Trophoblast cell (in vitro differentiated cells and primary cell): Measurements from ENCODE around the gene RAB3C.

Source experiments
- DNase-seq, 2 donors: peaks; one replicate each; pipeline ENCODE4 v3.0.0-alpha.2; 2016
- H2AFZ ChIP-seq: 2 replicates; pipeline ENCODE4 v1.6.1; 2013; ENCODE audit warnings: low read length, moderate library complexity, mild to moderate bottlenecking; ENCODE audit not compliant: insufficient read depth, poor library complexity
- H2AK5ac ChIP-seq: 2 replicates; pipeline ENCODE4 v1.6.1; 2013; ENCODE audit warnings: mild to moderate bottlenecking, low read length
- H2BK120ac ChIP-seq: 2 replicates; pipeline ENCODE4 v1.6.1; 2013; ENCODE audit warnings: low read length, mild to moderate bottlenecking, moderate library complexity; ENCODE audit not compliant: insufficient read depth, poor library complexity
- H2BK12ac ChIP-seq: 2 replicates; pipeline ENCODE4 v1.6.1; 2013; ENCODE audit warnings: mild to moderate bottlenecking, low read length, moderate library complexity
- H2BK5ac ChIP-seq: 2 replicates; pipeline ENCODE4 v1.6.1; 2013; ENCODE audit warnings: low read length, low read depth, moderate library complexity, mild to moderate bottlenecking; ENCODE audit not compliant: poor library complexity
- H3K14ac ChIP-seq: 2 replicates; pipeline ENCODE4 v1.6.1; 2013; ENCODE audit warnings: mild to moderate bottlenecking, low read length
- H3K18ac ChIP-seq: 2 replicates; pipeline ENCODE4 v1.6.1; 2013; ENCODE audit warnings: mild to moderate bottlenecking, low read length
- H3K23ac ChIP-seq: 2 replicates; pipeline ENCODE4 v1.6.1; 2013; ENCODE audit warnings: low read length
- H3K27ac ChIP-seq: 2 replicates; pipeline ENCODE4 v1.5.1; 2013; ENCODE audit warnings: low read depth, mild to moderate bottlenecking, inconsistent platforms, low read length, moderate library complexity
- H3K27me3 ChIP-seq: 2 replicates; pipeline ENCODE4 v1.6.1; 2013; ENCODE audit warnings: inconsistent platforms, mild to moderate bottlenecking, low read length, moderate library complexity; ENCODE audit not compliant: insufficient read depth
- H3K36me3 ChIP-seq, 2 experiments: 1 replicate in 1 of 2; 2 replicates in 1 of 2; pipeline ENCODE4 v1.6.1; 2013; ENCODE audit warnings: low read length in 2 of 2, mild to moderate bottlenecking in 2 of 2, moderate library complexity in 1 of 2; ENCODE audit not compliant: insufficient read depth in 2 of 2, control insufficient read depth in 1 of 2
- H3K4ac ChIP-seq: 2 replicates; pipeline ENCODE4 v1.6.1; 2013; ENCODE audit warnings: low read depth, mild to moderate bottlenecking, low read length, moderate library complexity
- H3K4me1 ChIP-seq, 2 experiments: 1 replicate in 1 of 2; 2 replicates in 1 of 2; pipeline ENCODE4 v1.6.1; 2013; ENCODE audit warnings: low read length in 2 of 2, mild to moderate bottlenecking in 2 of 2, moderate library complexity in 1 of 2; ENCODE audit not compliant: insufficient read depth in 2 of 2, control insufficient read depth in 1 of 2
- H3K4me2 ChIP-seq: 2 replicates; pipeline ENCODE4 v1.6.1; 2013; ENCODE audit warnings: inconsistent platforms, mild to moderate bottlenecking, low read length, moderate library complexity
- H3K4me3 ChIP-seq: 2 replicates; pipeline ENCODE4 v1.5.1; 2013; ENCODE audit warnings: mild to moderate bottlenecking, low read depth, low read length, inconsistent platforms
- H3K79me1 ChIP-seq: one replicate; pipeline ENCODE4 v1.6.1; 2013; ENCODE audit warnings: low read length
- H3K79me2 ChIP-seq: 2 replicates; pipeline ENCODE4 v1.6.1; 2013; ENCODE audit warnings: low read length, mild to moderate bottlenecking; ENCODE audit not compliant: control insufficient read depth, insufficient read depth, poor library complexity
- H3K9ac ChIP-seq: 2 replicates; pipeline ENCODE4 v1.6.1; 2013; ENCODE audit warnings: mild to moderate bottlenecking, low read length
- H3K9me3 ChIP-seq: 2 replicates; pipeline ENCODE4 v1.6.1; 2013; ENCODE audit warnings: low read depth, mild to moderate bottlenecking, control low read depth, inconsistent platforms, low read length; ENCODE audit not compliant: insufficient read depth
- H4K12ac ChIP-seq: 2 replicates; pipeline ENCODE4 v1.6.1; 2013; ENCODE audit warnings: low read depth, mild to moderate bottlenecking, low read length, moderate library complexity
- H4K8ac ChIP-seq: 2 replicates; pipeline ENCODE4 v1.6.1; 2013; ENCODE audit warnings: low read depth, mild to moderate bottlenecking, low read length, moderate library complexity
- H4K91ac ChIP-seq: one replicate; pipeline ENCODE4 v1.6.1; 2013; ENCODE audit warnings: low read depth, mild to moderate bottlenecking, low read length, moderate library complexity
- WGBS: extraction: QIAGEN DNeasy Blood & Tissue Kit; methylation state at CpG from one replicate; pipeline ENCODE4 v1.1.7; 2013; ENCODE audit warnings: missing lambda C conversion rate; ENCODE audit not compliant: insufficient read length, insufficient coverage; ENCODE audit errors: extremely low coverage; 5-methylcytosine and 5-hydroxymethylcytosine counted together

The RAB3C gene

GRCh38 chr5:58735637-58736036 is 152.8 kb downstream of the RAB3C start:
- Histone ChIP-seq H3K4ac (no peak overlapping the region), H3K36me3 (no peaks in the 10 kb centered on the region), H3K79me2 (no peaks in the 10 kb centered on the region), H2BK12ac (no peak overlapping the region), H2AFZ (no peak overlapping the region), H3K4me3 (no peak overlapping the region), H3K9me3 (no peaks in the 10 kb centered on the region), H3K9ac (no peak overlapping the region), H3K14ac (no peak overlapping the region), H3K79me1 (no peaks in the 10 kb centered on the region), H3K23ac (no peak overlapping the region), H3K27me3 (no peaks in the 10 kb centered on the region), H3K4me1 (no peaks in the 10 kb centered on the region), H4K91ac (no peak overlapping the region), H2BK120ac (no peak overlapping the region), H3K4me2 (no peak overlapping the region), H2BK5ac (no peak overlapping the region), H3K18ac (no peak overlapping the region), H4K12ac (no peak overlapping the region), H4K8ac (no peak overlapping the region), H3K27ac (no peak overlapping the region), H2AK5ac (no peak overlapping the region)
- no peak for DNase-seq
- no CpG with 5 or more reads among the region's 1 CpG for WGBS

DNA sequence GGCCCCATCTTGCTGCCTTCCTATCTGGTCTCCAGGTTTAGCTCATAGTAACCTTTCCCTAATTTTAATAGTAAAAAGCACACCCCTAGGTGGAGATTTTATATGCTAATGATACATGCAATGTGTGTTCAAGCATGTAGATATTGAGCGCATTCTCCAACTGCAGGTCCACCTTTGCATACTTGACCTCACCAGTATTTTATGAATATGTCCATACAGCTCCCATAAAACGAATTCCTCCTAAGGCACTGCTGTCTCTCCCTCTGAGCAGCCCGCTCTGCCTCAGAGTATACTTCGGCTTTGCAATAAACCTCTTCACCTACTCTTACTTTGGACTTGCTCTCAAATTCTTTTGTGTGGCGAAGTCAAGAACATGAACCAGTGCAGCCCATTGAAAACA is 153.3 kb downstream of the RAB3C start:
- H3K27ac ChIP-seq: no peak overlapping the region
- no peak for DNase-seq
- H3K79me1 ChIP-seq: no peaks in the 10 kb centered on the region
- H3K18ac ChIP-seq: no peak overlapping the region
- H3K36me3 ChIP-seq: no peaks in the 10 kb centered on the region
- H3K79me2 ChIP-seq: no peaks in the 10 kb centered on the region
- H3K9me3 ChIP-seq: no peaks in the 10 kb centered on the region
- H2BK5ac ChIP-seq: no peak overlapping the region
- no peak overlapping the region for H3K4ac ChIP-seq
- H3K4me1 ChIP-seq: no peaks in the 10 kb centered on the region
- no peak overlapping the region for H2AK5ac ChIP-seq
- H3K9ac ChIP-seq: no peak overlapping the region
- H2AFZ ChIP-seq: no peak overlapping the region
- no peak overlapping the region for H4K8ac ChIP-seq
- no peaks in the 10 kb centered on the region for H3K27me3 ChIP-seq
- no peak overlapping the region for H3K4me3 ChIP-seq
- no peak overlapping the region for H2BK120ac ChIP-seq
- no peak overlapping the region for H4K12ac ChIP-seq
- H3K23ac ChIP-seq: no peak overlapping the region
- H3K14ac ChIP-seq: no peak overlapping the region
- no peak overlapping the region for H4K91ac ChIP-seq
- no peak overlapping the region for H2BK12ac ChIP-seq
- WGBS: no CpG with 5 or more reads among the region's 5 CpGs
- no peak overlapping the region for H3K4me2 ChIP-seq

DNA sequence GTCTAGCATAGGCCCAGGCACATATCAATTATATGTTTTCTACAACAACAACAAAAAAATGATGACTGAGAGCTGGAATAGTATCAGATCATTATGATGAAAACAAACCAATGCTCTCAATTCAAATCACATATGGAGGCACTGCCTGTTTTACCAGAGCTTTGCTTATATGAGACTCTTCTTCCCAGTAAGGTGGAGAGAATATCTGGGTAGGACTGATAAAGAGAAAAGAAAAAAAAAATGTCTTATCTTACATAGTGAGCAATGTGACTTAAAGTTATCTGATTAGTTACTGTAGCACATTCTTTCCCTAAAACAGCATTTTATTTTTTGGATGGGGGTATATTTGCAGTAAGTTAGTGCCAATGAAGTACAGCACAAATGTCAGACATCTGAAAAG is 154.8 kb downstream of the RAB3C start:
- Histone ChIP-seq H2AK5ac (no peak overlapping the region), H3K27me3 (no peaks in the 10 kb centered on the region), H3K23ac (no peak overlapping the region), H2AFZ (no peak overlapping the region), H3K9me3 (no peaks in the 10 kb centered on the region), H2BK12ac (no peak overlapping the region), H4K91ac (no peak overlapping the region), H3K4me3 (no peak overlapping the region), H3K79me2 (no peaks in the 10 kb centered on the region), H3K79me1 (no peaks in the 10 kb centered on the region), H3K14ac (no peak overlapping the region), H3K4me2 (no peak overlapping the region), H4K8ac (no peak overlapping the region), H3K4ac (no peak overlapping the region), H3K36me3 (no peaks in the 10 kb centered on the region), H3K9ac (no peak overlapping the region), H4K12ac (no peak overlapping the region), H3K27ac (no peak overlapping the region), H2BK120ac (no peak overlapping the region), H3K18ac (no peak overlapping the region), H3K4me1 (no peaks in the 10 kb centered on the region), H2BK5ac (no peak overlapping the region)
- DNase-seq: peak in 1 of 2 donors; percentile 47

- no peak overlapping the region for H3K18ac ChIP-seq
- no peak overlapping the region for H2BK12ac ChIP-seq
- no peaks in the 10 kb centered on the region for H3K4me1 ChIP-seq
- H2AK5ac ChIP-seq: no peak overlapping the region
- H2AFZ ChIP-seq: no peak overlapping the region
- no CpG with 5 or more reads among the region's 2 CpGs for WGBS
- no peak overlapping the region for H3K9ac ChIP-seq
- H3K4me2 ChIP-seq: no peak overlapping the region
- H3K14ac ChIP-seq: no peak overlapping the region
- no peak overlapping the region for H3K4ac ChIP-seq
- no peak overlapping the region for H3K4me3 ChIP-seq
- no peaks in the 10 kb centered on the region for H3K79me1 ChIP-seq
- no peak overlapping the region for H4K8ac ChIP-seq
- no peak for DNase-seq
- H4K12ac ChIP-seq: no peak overlapping the region
- no peaks in the 10 kb centered on the region for H3K9me3 ChIP-seq
- H3K79me2 ChIP-seq: no peaks in the 10 kb centered on the region
- H2BK120ac ChIP-seq: no peak overlapping the region
- no peaks in the 10 kb centered on the region for H3K27me3 ChIP-seq
- no peak overlapping the region for H4K91ac ChIP-seq
- H3K23ac ChIP-seq: no peak overlapping the region
- H3K36me3 ChIP-seq: no peaks in the 10 kb centered on the region
- H3K27ac ChIP-seq: no peak overlapping the region
- H2BK5ac ChIP-seq: no peak overlapping the region
Measured at GRCh38 chr5:58738336-58738735, 155.5 kb downstream of the RAB3C start.

DNA sequence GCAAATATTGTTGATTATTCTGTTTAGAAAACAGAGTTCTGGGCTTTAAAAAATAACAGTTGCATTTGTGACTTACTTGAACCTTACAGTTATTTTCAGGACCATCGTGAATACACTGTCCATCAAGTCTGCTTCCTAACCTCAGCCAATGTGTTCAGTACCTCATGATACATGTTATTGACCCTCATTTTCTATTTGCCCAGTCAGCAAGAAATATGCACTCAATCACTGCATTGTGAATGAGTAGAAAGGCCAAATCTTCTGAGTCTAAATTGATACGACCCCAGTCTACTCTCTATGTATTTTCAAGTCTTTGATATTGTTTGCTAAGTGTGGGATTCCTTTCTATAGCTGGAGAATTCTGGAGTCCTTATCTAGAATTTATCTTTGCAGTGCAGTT is 156.2 kb downstream of the RAB3C start:
- no peak overlapping the region for H3K27ac ChIP-seq
- no peak overlapping the region for H2AFZ ChIP-seq
- H3K14ac ChIP-seq: no peak overlapping the region
- H3K9me3 ChIP-seq: no peaks in the 10 kb centered on the region
- no peak for DNase-seq
- H3K23ac ChIP-seq: no peak overlapping the region
- no peaks in the 10 kb centered on the region for H3K4me1 ChIP-seq
- H3K27me3 ChIP-seq: no peaks in the 10 kb centered on the region
- no peak overlapping the region for H4K91ac ChIP-seq
- H3K79me2 ChIP-seq: no peaks in the 10 kb centered on the region
- H3K4me2 ChIP-seq: no peak overlapping the region
- no peak overlapping the region for H3K18ac ChIP-seq
- no CpG with 5 or more reads among the region's 2 CpGs for WGBS
- H2AK5ac ChIP-seq: no peak overlapping the region
- H2BK5ac ChIP-seq: no peak overlapping the region
- H4K12ac ChIP-seq: no peak overlapping the region
- no peak overlapping the region for H4K8ac ChIP-seq
- H3K79me1 ChIP-seq: no peaks in the 10 kb centered on the region
- H3K4me3 ChIP-seq: no peak overlapping the region
- H2BK12ac ChIP-seq: no peak overlapping the region
- H3K4ac ChIP-seq: no peak overlapping the region
- H3K36me3 ChIP-seq: no peaks in the 10 kb centered on the region
- H2BK120ac ChIP-seq: no peak overlapping the region
- H3K9ac ChIP-seq: no peak overlapping the region
